Right lobe of liver (tissue), 4 donors: Measurements from ENCODE around the gene ZBTB3.
A peak's percentile ranks its signal among the peaks of the same experiment; 100 is the strongest.

Experiments used
- CTCF ChIP-seq, 4 donors: fragments of 200-600 bp in 3 of 4; fragments of 450-650 bp in 1 of 4; IDR thresholded peaks; one replicate each; pipeline versions ENCODE4 v1.5.1 to v1.8.0; 2016 to 2022; ENCODE audit warnings: antibody characterized with exemption in 4 of 4, mild to moderate bottlenecking in 2 of 4
- POLR2A ChIP-seq: fragments of 450-650 bp; IDR thresholded peaks from one replicate; pipeline ENCODE4 v1.6.1; 2017; ENCODE audit warnings: antibody characterized with exemption, mild to moderate bottlenecking
- donor health status: DM: no; HTN: no; CAD: no.
- donor health status: DM: no; HTN: no; CAD: no.
- donor health status: DM: no; HTN: yes; CAD: no.

- TF ChIP-seq CTCF (IDR thresholded peaks at IDR 0.05) (peak; percentile 89 to 96 (median 93)), POLR2A (no peak)
Measured at GRCh38 chr11:62786318-62787004, 32.5 kb upstream of the ZBTB3 start.
